A549 (cell line): ENCODE measurements around the gene HTR3A.

Source experiments
- CBX2 ChIP-seq: fragments of 200-600 bp; sonication (generic); IDR thresholded peaks from 2 replicates; pipeline ENCODE4 v1.6.1; 2016; ENCODE audit warnings: low read depth, mild to moderate bottlenecking, borderline replicate concordance
- CEBPB ChIP-seq, 2 experiments: fragments of >200 bp in 1 of 2; sonication (Bioruptor Twin) in 1 of 2; formaldehyde crosslinking in 1 of 2; IDR thresholded peaks; 2 replicates each; pipeline ENCODE4 v1.6.1; 2012 to 2016
- CHD4 ChIP-seq: fragments of 200-600 bp; sonication (generic); IDR thresholded peaks from 2 replicates; pipeline ENCODE4 v1.6.1; 2016; ENCODE audit warnings: antibody characterized with exemption, mild to moderate bottlenecking, borderline replicate concordance
- CTCF ChIP-seq: fragments of >200 bp; sonication (Bioruptor Twin); formaldehyde crosslinking; IDR thresholded peaks from 3 replicates; pipeline ENCODE4 v1.5.1; 2016
- EHMT2 ChIP-seq: fragments of 200-600 bp; sonication (generic); IDR thresholded peaks from 2 replicates; pipeline ENCODE4 v1.6.1; 2016; ENCODE audit warnings: antibody characterized with exemption, low read depth, mild to moderate bottlenecking, moderate library complexity
- HDAC2 ChIP-seq: fragments of 200-600 bp; sonication (generic); IDR thresholded peaks from 2 replicates; pipeline ENCODE4 v1.6.1; 2016
- HMGXB4 ChIP-seq: fragments of 250-450 bp; sonication (Bioruptor Pico); IDR thresholded peaks from 2 replicates; pipeline ENCODE4 v1.5.0; 2021; ENCODE audit warnings: mild to moderate bottlenecking, moderate library complexity, borderline replicate concordance
- KDM1A ChIP-seq: fragments of 200-600 bp; sonication (generic); IDR thresholded peaks from 2 replicates; pipeline ENCODE4 v1.6.1; 2016; ENCODE audit warnings: low read depth, mild to moderate bottlenecking
- MAX ChIP-seq: IDR thresholded peaks from 2 replicates; pipeline ENCODE4 v1.6.1; 2012
- POLR2A ChIP-seq: IDR thresholded peaks from 2 replicates; pipeline ENCODE4 v1.6.1; 2012; ENCODE audit warnings: mild to moderate bottlenecking, low read length
- RCOR1 ChIP-seq: fragments of 150-350 bp; IDR thresholded peaks from 2 replicates; pipeline ENCODE4 v1.6.1; 2014; ENCODE audit warnings: antibody characterized with exemption, low read length, low read depth
- SMC3 ChIP-seq: fragments of >200 bp; sonication (Bioruptor Twin); formaldehyde crosslinking; IDR thresholded peaks from 3 replicates; pipeline ENCODE4 v1.6.1; 2018; ENCODE audit warnings: inconsistent platforms
- ZNF302 ChIP-seq: fragments of 250-450 bp; sonication (Bioruptor Pico); IDR thresholded peaks from 2 replicates; pipeline ENCODE4 v1.9.0; 2021; ENCODE audit warnings: inconsistent platforms, mild to moderate bottlenecking, moderate library complexity

- TF ChIP-seq CTCF (no peak), CHD4 (no peak), ZNF302 (no peak), POLR2A (no peak), RCOR1 (no peak), KDM1A (no peak), HDAC2 (no peak), CEBPB (IDR thresholded peaks at IDR 0.05) (no peak), EHMT2 (no peak), CBX2 (no peak), MAX (no peak), SMC3 (no peak), HMGXB4 (CRISPR knock-in tag) (no peak)
Observed at GRCh38 chr11:114025329-114025907, 50.5 kb downstream of the HTR3A start.
